Activated T-helper 17 cell treated with anti-CD3 and anti-CD28 coated beads, Interleukin-2, amount 50 U/mL, for 72 hours (primary cell): ENCODE data around the gene LIPA. TPM values are rescaled to one million over a fixed set of nuclear protein-coding genes. Genes with fewer than 3 reads are reported as not detected.
"Not testable (repeated sequence)": the region's sequence is repeated elsewhere in the genome, so short reads cannot be mapped to it uniquely, and the experiment has no call there.

Source experiments
- ATAC-seq: fragments of 150-1000 bp; cut with Tn5 transposase; replicated peaks from 2 replicates; pipeline ENCODE4 v1.10.0; 2021; ENCODE audit warnings: mild to moderate bottlenecking, moderate library complexity
- H3K27ac Mint-ChIP-seq: one replicate; pipeline ENCODE4 v1.8.0; 2022; ENCODE audit warnings: mixed read lengths
- H3K27me3 Mint-ChIP-seq: one replicate; pipeline ENCODE4 v1.8.0; 2022; ENCODE audit warnings: mixed read lengths
- H3K36me3 Mint-ChIP-seq: one replicate; pipeline ENCODE4 v1.8.0; 2022; ENCODE audit warnings: low read depth, mild to moderate bottlenecking, mixed read lengths
- H3K4me1 Mint-ChIP-seq: one replicate; pipeline ENCODE4 v1.8.0; 2022; ENCODE audit warnings: mixed read lengths
- H3K4me3 Mint-ChIP-seq: one replicate; pipeline ENCODE4 v1.8.0; 2022; ENCODE audit warnings: mild to moderate bottlenecking, mixed read lengths
- H3K9me3 Mint-ChIP-seq: one replicate; pipeline ENCODE4 v1.8.0; 2022; ENCODE audit warnings: mixed read lengths
- total RNA-seq, 2 donors: library from RNA; stranded (reverse); gene quantifications; one replicate each; pipeline ENCODE4 v1.2.3, GENCODE V29; 2022

Gene LIPA
- total RNA-seq, 2 donors from 2014 or later = 26.4 to 68.5 TPM

GRCh38 chr10:89257581-89257980, 6.0 kb upstream of the LIPA start:
- no peaks in the 10 kb centered on the region for H3K27me3 Mint-ChIP-seq
- H3K4me3 Mint-ChIP-seq = no peak overlapping the region
- no peak overlapping the region for H3K27ac Mint-ChIP-seq
- H3K4me1 Mint-ChIP-seq = peaks cover 12% of the 10 kb centered on the region
- peaks cover 13% of the 10 kb centered on the region for H3K36me3 Mint-ChIP-seq
- ATAC-seq = no peak
- H3K9me3 Mint-ChIP-seq = peaks cover 4% of the 10 kb centered on the region

- Mint-ChIP-seq H3K4me1 (peaks cover 12% of the 10 kb centered on the region), H3K27ac (no peak overlapping the region), H3K27me3 (no peaks in the 10 kb centered on the region), H3K9me3 (peaks cover 4% of the 10 kb centered on the region), H3K36me3 (peaks cover 13% of the 10 kb centered on the region), H3K4me3 (no peak overlapping the region)
- ATAC-seq = no peak
Measured at GRCh38 chr10:89256962-89257361, 5.4 kb upstream of the LIPA start.

- peak overlapping the region; percentile 67 for H3K4me3 Mint-ChIP-seq
- H3K36me3 Mint-ChIP-seq = peaks cover 13% of the 10 kb centered on the region
- ATAC-seq = peak; percentile 5
- H3K27me3 Mint-ChIP-seq = no peaks in the 10 kb centered on the region
- H3K9me3 Mint-ChIP-seq = peaks cover 4% of the 10 kb centered on the region
- H3K4me1 Mint-ChIP-seq = peaks cover 12% of the 10 kb centered on the region
- H3K27ac Mint-ChIP-seq = peak overlapping the region; percentile 85
Measured at GRCh38 chr10:89256340-89256739, 4.8 kb upstream of the LIPA start.

GRCh38 chr10:89255793-89256192, 4.2 kb upstream of the LIPA start:
- Mint-ChIP-seq H3K4me1 (peaks cover 17% of the 10 kb centered on the region), H3K27ac (peak overlapping the region; percentile 85), H3K4me3 (peak overlapping the region; percentile 67), H3K36me3 (peaks cover 18% of the 10 kb centered on the region), H3K27me3 (no peaks in the 10 kb centered on the region), H3K9me3 (peaks cover 4% of the 10 kb centered on the region)
- no peak for ATAC-seq

- Mint-ChIP-seq H3K36me3 (peaks cover 20% of the 10 kb centered on the region), H3K4me3 (peak overlapping the region; percentile 67), H3K4me1 (peaks cover 17% of the 10 kb centered on the region), H3K27ac (peak overlapping the region; percentile 85)
- peak; percentile 29 for ATAC-seq
- not testable (repeated sequence) for H3K27me3 Mint-ChIP-seq, H3K9me3 Mint-ChIP-seq
Measured at GRCh38 chr10:89255091-89255579, 3.6 kb upstream of the LIPA start.

GRCh38 chr10:89252225-89252585, 630 bp upstream of the LIPA start:
- peaks cover 27% of the 10 kb centered on the region for H3K4me1 Mint-ChIP-seq
- ATAC-seq = no peak
- peak overlapping the region; percentile 86 for H3K4me3 Mint-ChIP-seq
- peaks cover 4% of the 10 kb centered on the region for H3K9me3 Mint-ChIP-seq
- peak overlapping the region; percentile 36 for H3K27ac Mint-ChIP-seq
- H3K27me3 Mint-ChIP-seq = no peaks in the 10 kb centered on the region
- H3K36me3 Mint-ChIP-seq = peaks cover 30% of the 10 kb centered on the region

- Mint-ChIP-seq H3K36me3 (peaks cover 33% of the 10 kb centered on the region), H3K27me3 (no peaks in the 10 kb centered on the region), H3K4me1 (peaks cover 22% of the 10 kb centered on the region), H3K27ac (peak overlapping the region; percentile 69), H3K9me3 (peaks cover 4% of the 10 kb centered on the region), H3K4me3 (peak overlapping the region; percentile 86)
- ATAC-seq = no peak
Measured at GRCh38 chr10:89250865-89251408, 638 bp downstream of the LIPA start.

- H3K36me3 Mint-ChIP-seq = peaks cover 37% of the 10 kb centered on the region
- H3K27me3 Mint-ChIP-seq = no peaks in the 10 kb centered on the region
- no peaks in the 10 kb centered on the region for H3K9me3 Mint-ChIP-seq
- H3K4me1 Mint-ChIP-seq = peaks cover 14% of the 10 kb centered on the region
- ATAC-seq = no peak
- peak overlapping the region; percentile 64 for H3K27ac Mint-ChIP-seq
- peak overlapping the region; percentile 67 for H3K4me3 Mint-ChIP-seq
Measured at GRCh38 chr10:89248990-89249389, 2.6 kb downstream of the LIPA start.

GRCh38 chr10:89247623-89248022, 4.0 kb downstream of the LIPA start:
- peaks cover 14% of the 10 kb centered on the region for H3K4me1 Mint-ChIP-seq
- not testable (repeated sequence) for H3K4me3 Mint-ChIP-seq, ATAC-seq, H3K9me3 Mint-ChIP-seq, H3K27ac Mint-ChIP-seq, H3K27me3 Mint-ChIP-seq
- H3K36me3 Mint-ChIP-seq = peaks cover 49% of the 10 kb centered on the region

GRCh38 chr10:89245802-89246201, 5.8 kb downstream of the LIPA start:
- Mint-ChIP-seq H3K27me3 (no peaks in the 10 kb centered on the region), H3K4me1 (peaks cover 10% of the 10 kb centered on the region), H3K4me3 (no peak overlapping the region), H3K27ac (no peak overlapping the region), H3K36me3 (peaks cover 50% of the 10 kb centered on the region), H3K9me3 (no peaks in the 10 kb centered on the region)
- no peak for ATAC-seq

GRCh38 chr10:89242840-89243568, 8.6 kb downstream of the LIPA start:
- Mint-ChIP-seq H3K27me3 (no peaks in the 10 kb centered on the region), H3K9me3 (no peaks in the 10 kb centered on the region), H3K36me3 (peaks cover 55% of the 10 kb centered on the region), H3K27ac (no peak overlapping the region), H3K4me3 (no peak overlapping the region), H3K4me1 (no peaks in the 10 kb centered on the region)
- ATAC-seq = no peak

GRCh38 chr10:89242345-89242684, 9.3 kb downstream of the LIPA start:
- Mint-ChIP-seq H3K4me1 (no peaks in the 10 kb centered on the region), H3K27ac (no peak overlapping the region)

GRCh38 chr10:89241486-89242344, 9.9 kb downstream of the LIPA start:
- Mint-ChIP-seq H3K27ac (no peak overlapping the region), H3K36me3 (peaks cover 58% of the 10 kb centered on the region), H3K27me3 (no peaks in the 10 kb centered on the region), H3K9me3 (no peaks in the 10 kb centered on the region), H3K4me3 (no peak overlapping the region), H3K4me1 (no peaks in the 10 kb centered on the region)
- peak; percentile 56 for ATAC-seq

More at GRCh38 chr10:89242345-89242684, 9.3 kb downstream of the LIPA start:
- H3K9me3 Mint-ChIP-seq = no peaks in the 10 kb centered on the region
- ATAC-seq = no peak
- H3K4me3 Mint-ChIP-seq = no peak overlapping the region
- peaks cover 55% of the 10 kb centered on the region for H3K36me3 Mint-ChIP-seq
- H3K27me3 Mint-ChIP-seq = no peaks in the 10 kb centered on the region

- Mint-ChIP-seq H3K36me3 (peaks cover 62% of the 10 kb centered on the region), H3K9me3 (no peaks in the 10 kb centered on the region), H3K4me1 (peaks cover 3% of the 10 kb centered on the region), H3K27me3 (no peaks in the 10 kb centered on the region), H3K4me3 (no peak overlapping the region), H3K27ac (no peak overlapping the region)
- no peak for ATAC-seq
Measured at GRCh38 chr10:89241026-89241425, 10.5 kb downstream of the LIPA start.

GRCh38 chr10:89240519-89240918, 11.1 kb downstream of the LIPA start:
- no peaks in the 10 kb centered on the region for H3K27me3 Mint-ChIP-seq
- ATAC-seq = no peak
- no peaks in the 10 kb centered on the region for H3K9me3 Mint-ChIP-seq
- no peak overlapping the region for H3K4me3 Mint-ChIP-seq
- H3K4me1 Mint-ChIP-seq = peaks cover 4% of the 10 kb centered on the region
- H3K27ac Mint-ChIP-seq = no peak overlapping the region
- peaks cover 60% of the 10 kb centered on the region for H3K36me3 Mint-ChIP-seq
